NCI-H526 treated with DMSO at 0.1 percent for 48 hours (cell line): Measurements from ENCODE around the gene HLA-DOA.

Experiments used
- DNase-seq: peaks from one replicate; lab custom pipeline; 2025; lab: John Stamatoyannopoulos, UW

HLA-DOA gene

DNA sequence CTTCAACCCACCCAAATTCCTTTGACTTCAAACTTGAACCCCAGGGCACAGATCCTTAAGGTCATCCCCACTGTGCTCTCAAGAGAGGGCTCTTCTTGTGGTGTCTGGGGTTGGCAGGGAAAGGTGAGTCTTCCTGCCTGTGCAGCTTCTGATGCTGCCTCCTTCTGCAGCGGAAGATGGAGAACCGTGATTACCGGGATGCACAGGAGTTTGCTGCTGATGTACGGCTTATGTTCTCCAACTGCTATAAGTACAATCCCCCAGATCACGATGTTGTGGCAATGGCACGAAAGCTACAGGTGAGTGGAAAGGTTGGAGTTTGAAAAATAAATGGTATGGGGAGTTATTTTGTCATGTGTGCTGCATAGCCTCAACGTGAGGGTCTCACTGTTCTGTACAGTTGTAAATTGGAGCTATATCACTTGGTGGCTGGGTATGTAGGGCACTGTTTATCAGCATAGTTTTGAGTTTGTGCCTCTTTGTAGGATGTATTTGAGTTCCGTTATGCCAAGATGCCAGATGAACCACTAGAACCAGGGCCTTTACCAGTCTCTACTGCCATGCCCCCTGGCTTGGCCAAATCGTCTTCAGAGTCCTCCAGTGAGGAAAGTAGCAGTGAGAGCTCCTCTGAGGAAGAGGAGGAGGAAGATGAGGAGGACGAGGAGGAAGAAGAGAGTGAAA is 32.0 kb downstream of the HLA-DOA start:
- DNase-seq = no peak

DNA sequence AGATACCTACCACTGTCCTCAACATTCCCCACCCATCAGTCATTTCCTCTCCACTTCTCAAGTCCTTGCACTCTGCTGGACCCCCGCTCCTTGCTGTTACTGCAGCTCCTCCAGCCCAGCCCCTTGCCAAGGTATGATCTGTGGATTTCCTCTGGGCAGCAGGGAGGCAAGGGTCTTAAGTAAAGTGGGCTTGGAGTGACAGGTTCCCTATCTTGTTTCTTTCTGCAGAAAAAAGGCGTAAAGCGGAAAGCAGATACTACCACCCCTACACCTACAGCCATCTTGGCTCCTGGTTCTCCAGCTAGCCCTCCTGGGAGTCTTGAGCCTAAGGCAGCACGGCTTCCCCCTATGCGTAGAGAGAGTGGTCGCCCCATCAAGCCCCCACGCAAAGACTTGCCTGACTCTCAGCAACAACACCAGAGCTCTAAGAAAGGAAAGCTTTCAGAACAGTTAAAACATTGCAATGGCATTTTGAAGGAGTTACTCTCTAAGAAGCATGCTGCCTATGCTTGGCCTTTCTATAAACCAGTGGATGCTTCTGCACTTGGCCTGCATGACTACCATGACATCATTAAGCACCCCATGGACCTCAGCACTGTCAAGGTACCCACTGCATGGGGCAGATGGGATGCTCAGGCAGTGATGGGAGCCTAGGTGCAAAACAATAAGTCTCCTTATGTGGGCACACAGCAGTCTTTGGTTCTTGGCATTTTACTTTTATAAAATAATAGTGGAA is 32.9 kb downstream of the HLA-DOA start:
- DNase-seq = no peak

DNA sequence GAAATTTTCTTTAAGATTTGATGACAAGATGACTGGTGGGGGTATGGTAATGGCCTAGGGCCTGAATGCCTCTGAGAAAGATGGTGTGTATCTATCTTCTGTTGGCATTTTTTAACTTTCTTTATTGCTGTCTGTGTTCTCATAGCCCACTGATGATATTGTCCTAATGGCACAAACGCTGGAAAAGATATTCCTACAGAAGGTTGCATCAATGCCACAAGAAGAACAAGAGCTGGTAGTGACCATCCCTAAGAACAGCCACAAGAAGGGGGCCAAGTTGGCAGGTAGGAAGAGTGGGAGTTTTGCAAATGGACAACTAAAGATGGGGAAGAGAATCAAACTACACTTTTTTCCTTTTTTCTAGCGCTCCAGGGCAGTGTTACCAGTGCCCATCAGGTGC is 33.5 kb downstream of the HLA-DOA start:
- no peak for DNase-seq

DNA sequence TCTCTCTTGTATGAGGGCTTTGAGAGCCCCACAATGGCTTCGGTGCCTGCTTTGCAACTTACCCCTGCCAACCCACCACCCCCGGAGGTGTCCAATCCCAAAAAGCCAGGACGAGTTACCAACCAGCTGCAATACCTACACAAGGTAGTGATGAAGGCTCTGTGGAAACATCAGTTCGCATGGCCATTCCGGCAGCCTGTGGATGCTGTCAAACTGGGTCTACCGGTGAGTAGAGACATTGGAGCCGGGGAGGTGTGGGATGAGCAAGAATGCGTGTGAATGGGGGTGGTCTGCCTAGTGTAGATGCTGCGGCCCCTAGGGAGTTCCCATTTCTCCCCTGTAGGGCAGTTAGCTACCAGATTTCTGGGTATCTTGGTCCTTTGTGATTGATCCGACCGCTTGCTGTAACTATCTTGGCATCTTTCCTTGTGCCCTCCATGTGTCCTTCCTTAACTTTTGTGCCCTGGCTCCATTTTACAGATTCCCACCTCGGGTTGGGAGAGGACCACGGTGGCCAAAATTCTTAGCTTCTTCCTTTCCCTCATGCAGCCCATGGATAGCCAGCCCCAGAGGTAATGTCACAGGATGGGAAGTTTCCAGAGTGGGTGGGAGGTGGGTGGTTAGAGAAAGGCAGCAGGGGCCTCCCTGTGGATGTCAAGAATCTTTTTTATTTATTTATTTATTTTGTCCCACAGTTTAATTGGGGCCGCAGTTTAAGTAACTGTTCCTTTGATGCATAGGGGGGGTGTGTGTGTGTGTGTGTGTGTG is 34.7 kb downstream of the HLA-DOA start:
- DNase-seq = no peak

DNA sequence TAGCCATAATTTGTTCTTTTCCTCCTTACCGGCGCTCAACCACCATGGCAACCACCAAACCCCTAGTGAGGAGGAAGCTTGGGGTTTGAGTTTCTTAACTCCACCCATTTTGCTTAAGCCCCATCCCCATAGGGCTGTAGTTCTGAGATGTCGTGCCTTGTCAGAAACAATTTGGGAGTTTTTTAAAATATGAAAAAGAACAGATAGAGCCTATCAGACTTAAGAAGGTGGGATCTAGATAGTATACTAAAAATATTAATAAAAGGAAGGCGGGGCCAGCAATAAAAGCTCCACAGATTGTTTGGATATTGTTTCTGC is 35.4 kb downstream of the HLA-DOA start:
- no peak for DNase-seq

DNA sequence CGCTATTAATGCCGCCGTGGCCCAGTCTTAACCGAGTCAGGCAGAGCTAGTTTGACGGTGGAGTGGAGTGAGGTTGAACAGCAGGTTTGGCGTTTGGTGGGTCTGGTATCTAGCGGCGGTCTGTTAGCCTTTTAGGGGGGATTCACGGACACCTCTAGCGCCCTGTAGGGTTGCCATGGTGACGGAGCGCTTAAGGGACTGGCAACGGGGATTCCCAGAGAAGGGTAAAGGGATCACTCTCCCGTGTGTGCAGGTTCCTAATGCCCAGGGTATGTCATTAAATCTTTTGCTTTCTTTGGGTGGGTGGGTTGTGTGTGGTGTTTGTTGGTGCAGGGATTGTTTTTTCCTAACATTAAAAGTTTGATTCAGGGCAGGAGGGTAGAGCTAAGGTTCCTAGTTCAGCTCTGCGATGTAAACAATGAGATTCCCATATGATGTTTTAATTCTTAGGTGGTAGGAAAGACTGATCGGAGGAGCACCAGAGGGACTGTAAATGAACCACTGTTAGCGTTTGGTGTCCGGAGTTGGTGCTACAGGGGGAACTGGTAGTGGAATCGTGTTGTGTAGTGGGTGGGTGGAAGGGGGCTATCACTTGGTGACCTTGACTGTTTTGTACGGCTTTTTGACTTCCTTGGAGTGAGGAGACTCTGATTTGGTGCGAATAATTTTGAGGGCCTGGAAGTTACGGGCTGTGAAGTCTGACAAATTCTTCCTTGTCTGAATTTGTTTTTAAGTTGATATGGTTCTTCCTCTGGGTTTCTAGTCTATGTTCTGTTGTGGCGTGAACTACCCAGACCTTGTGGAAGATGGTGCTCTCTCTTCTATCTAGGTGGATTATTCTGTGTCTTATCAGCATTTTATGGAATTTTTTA is 36.0 kb downstream of the HLA-DOA start:
- no peak for DNase-seq

DNA sequence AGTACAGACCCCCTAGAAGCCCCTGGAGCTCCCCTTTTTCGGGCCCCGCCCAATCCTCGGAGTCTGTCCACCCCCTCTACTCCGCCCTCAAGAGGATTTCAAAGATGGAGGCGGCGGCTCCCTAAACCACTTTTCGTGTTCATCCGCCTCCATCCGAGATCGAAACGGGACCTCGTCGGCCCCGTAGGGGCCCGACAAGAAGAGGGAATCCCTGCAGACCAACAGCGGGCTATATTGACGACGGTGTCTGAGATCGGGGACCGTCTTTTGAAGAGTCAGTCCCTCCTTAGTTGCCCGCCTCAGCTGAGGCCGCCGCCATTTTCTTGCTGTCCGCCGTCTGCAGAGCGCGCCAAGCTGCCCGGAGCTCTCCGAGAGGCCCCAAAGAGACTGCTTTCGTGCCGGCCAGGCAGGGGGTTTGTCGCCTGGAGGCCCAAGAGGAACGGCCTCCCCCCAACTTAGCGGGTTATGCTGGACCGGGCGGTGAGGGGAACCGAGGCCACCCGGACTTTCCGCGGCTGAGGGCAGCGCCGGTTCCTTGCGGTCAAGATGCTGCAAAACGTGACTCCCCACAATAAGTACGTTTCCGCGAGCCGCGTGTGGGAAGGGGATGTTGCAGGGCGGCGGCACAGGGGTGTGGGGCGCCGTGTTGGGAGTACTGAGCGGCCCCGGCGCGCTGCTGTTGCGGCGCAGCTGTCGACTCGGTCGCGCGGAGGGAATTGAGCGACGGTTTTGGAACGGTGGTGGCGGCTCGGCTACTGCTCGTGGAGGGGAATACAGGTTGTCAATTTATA is 36.8 kb downstream of the HLA-DOA start:
- DNase-seq = no peak

DNA sequence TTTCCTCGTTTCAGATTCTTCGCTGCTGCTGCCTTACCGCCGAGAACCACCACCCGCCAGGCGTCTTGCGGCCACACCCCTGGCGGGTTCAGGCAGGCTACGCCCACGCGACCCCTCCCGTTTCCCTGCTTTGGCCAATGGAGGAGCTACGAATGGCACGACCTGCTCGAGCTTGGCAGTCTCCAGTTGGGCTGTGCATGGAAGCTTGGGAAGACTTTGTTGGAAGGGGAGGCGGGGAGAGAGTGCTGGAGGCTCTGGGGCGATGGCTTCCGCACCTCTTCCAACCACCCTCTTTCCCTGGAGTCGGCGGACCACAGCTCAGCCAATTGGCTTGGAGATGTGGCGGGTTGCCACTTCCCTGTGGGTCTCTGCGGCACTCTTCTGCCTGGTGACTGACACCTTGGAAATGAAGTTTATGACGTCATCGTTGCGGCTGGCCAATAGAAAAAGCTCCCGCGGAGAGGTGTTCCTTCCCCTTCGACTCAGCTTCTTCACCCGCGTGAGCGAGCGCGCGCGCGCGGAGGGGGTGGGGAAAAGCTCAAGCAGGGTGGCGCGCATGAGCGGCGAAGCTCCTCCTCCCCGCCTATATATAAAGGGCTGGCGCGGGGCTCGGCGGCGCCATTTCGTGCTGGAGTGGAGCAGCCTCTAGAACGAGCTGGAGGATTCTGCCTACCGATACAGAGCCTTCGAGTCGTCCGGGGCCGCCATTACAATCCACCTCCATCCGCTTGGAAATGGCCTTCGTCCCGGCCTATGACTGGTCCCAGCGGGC is 37.6 kb downstream of the HLA-DOA start:
- peak; percentile 100 for DNase-seq

DNA sequence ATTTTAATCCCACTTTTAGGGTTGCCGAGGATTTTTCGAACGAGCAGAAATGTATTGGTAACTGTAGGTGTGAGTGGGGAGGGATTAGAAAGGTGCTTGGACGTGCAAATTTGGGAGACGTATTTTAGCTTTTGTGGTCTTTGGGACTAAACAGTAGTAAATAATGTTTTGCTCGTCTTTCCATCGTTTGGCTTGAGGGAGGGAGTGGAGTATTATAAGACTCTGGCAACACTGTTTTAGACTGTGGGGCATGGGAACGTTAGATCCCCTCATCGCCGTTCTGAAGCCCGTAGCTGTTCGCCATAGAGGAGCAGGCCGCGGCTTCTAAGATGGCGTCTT is 38.2 kb downstream of the HLA-DOA start:
- DNase-seq = no peak

DNA sequence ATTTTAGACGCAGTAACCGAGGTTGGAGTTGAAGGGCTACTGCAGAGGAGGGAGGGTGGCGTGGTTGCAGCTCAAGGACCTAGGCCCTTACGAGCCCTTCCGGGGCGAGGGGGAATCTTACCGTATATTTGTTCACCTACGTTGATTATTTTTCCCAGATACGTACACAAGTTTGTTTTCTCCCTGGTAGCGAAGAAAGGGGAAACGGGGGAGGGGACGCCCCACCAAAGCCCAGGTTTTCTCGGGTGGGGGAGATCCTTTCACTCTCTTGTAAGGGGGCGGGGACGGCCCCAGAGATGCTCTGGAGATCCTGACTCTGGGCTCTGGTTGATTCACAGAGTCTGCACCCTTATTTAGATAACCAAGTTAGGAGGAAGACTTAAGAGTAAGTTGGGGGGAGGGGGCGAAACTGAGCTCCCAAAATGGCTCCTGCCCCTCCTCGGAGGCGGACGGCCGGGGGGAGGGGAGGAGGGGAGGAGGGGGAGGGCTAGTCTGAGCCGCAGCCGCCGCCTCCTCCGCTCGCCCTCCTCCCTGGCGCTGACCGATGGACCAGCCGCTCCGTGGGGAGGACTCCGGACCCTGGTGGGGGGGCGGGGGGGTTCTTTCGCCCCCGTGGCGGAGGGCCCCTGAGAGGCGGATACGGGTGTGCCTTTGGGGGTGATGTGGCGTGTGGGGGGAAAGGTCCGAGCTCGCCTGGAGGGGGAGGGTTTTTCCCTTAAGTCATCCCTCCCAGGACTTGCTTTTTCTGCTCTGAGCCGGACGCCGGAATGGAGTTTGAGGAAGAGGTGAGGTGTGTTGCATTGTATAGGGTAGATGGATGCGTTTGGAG is 38.8 kb downstream of the HLA-DOA start:
- DNase-seq = peak; percentile 39

DNA sequence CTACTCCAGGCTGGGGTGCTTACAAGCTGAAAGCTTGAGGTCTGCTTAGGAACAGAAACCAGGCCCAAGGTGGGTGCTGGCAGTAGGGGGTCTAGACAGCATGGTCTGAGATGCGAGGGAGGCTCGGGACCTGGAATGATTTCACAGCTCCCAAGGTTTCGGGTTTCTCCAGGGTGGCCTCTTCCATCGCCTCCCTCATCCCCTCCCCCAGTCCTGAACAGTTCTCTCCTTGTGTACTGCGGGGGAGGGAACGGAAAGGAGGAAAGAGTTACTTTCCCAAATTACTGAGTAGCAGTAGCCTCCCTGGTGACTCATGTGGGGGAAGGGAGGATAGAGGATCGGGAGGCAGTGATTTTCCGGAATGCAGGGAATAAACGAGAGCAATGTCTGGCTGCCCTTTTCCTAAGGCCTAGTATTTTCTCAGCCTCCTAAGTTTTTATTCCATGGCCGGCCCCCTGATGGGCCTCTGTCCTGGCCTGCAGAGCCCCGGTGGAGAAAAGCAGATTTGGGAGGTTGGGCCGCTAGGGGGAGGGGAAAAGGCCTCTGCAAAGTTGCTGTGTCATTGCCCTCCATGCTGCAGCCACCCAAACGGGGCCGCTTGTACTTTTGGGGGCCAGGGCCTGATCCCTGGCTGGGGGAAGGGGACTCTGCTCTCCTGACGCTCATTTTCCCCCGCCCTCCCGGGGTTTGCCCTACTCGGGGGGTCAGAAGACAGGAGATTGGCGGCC is 39.5 kb downstream of the HLA-DOA start:
- DNase-seq = peak; percentile 61

DNA sequence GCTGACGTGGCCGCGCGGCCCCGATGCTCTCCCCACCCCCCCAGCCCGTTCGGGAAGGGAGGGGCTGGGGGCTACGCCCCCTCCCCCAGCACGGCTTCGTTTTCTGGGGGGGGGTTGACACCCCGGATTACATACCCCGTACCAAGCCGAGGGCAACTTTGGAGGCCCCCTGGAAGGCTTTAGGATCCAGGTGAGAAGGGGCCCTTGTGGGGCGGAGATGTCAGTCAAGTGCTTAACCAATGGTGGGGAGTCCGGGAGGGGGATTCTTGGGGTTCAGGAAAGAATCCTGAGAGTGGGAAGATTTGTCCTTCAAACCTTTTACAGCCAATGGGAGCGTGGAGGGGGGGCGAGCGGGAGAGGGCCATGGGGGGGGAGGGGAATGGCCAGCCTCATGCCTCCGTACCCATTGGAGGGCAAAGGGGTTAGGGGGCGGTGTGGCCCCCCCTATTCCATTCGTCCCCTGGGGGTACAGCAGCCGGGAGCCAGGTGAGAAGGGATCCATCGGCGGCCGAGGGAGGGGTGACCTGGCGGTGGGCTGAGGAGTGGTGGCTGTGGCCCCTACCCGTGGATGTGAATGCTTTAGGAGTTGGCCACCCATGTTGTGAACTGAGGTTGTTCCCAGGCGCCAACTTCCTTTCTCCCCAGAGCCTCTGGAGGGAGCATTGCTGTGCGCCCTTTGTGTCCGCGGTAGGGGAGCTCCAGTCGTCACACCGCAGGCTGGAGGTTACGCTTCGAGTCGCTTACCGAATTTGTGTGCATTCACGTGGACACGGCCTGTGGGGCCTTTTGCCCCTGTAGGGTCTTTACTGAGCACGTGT is 40.3 kb downstream of the HLA-DOA start:
- DNase-seq = no peak

DNA sequence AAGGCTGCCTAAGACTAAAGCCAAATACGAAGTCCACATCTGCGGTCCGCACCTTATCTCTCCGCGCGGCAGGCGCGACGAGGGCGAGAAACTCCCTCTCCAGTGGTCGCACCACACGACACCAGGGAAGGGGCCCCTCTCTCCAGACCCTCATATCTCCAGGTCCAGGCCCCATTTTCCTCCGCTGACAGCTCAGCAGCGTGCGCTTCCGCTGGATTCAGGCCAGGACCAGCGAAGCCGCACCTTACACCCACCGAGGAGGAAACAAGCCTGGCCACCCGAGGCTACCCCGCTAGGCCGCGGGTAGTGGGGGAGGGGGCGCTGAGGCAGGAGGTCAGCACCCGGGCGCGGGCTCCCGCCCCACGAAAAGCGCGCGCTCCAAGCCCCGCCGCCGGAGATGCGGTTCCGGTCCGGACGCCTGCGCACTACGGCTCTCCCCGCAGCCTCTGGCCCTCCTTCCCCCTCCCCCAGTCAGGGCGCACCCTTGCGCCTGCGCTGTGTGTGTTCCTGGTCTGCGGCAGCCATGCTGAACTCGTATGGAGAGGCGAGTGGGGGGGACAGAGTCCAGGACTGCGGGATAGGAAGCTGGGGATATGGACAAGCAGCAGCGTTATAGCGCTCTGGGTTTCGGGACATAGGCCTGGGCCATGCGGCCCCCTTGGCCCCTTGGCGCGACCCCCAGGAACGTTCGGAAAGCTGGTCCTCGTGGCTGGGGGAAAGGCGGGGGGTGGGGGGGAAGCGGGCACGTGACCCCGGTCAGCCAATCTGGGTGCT is 41.1 kb downstream of the HLA-DOA start, which contains the start of gene BRD2:
TSS of gene BRD2 (plus strand) at position 502 of the 774 bp plus-strand sequence. CDS start 4,305 bp downstream, outside the sequence.
- DNase-seq = peak; percentile 92

DNA sequence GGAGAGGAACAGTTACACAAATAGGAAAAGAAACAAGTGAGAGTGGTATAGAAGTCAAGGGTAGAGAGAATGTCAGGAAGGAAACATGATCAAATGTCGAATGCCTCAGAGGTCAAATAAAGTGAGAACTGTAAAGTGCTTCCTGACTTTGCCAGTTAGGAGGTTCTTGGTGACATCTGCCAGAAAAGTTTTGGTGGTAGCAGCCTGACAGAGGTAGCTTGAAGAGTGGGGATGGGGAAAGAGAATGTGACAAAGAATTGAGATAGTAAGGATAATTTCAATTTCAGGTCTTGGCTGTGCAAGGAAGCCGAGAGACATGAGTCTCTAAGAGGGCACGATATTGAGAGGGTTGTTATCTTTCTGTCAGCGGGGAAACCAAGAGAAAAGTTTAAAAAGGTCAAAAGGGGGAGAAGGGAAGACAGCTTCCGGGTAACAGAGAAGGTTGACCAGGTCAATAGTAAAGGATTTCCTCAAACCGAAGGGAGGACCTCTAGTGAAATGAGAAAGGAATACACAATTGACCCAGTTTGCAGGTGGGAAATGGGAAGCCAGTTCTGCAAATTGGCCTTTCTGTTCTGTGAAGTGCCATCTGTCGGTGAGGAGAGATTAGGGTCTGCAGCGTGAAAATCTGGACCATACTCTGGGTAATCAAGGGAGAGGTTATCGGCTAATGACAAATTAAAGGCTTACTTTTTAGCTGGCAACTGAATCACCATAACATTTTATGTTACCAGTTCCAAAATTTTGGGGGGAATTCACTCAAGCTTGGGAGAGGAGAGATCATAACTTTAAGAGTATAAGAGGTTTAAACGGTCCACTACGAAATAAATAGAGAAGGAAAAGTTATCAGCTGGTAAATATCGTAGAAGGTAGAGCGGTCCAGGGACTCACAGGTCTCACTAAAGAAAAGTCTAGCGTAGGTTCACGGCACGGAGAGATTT is 42.0 kb downstream of the HLA-DOA start:
- DNase-seq = peak; percentile 74

DNA sequence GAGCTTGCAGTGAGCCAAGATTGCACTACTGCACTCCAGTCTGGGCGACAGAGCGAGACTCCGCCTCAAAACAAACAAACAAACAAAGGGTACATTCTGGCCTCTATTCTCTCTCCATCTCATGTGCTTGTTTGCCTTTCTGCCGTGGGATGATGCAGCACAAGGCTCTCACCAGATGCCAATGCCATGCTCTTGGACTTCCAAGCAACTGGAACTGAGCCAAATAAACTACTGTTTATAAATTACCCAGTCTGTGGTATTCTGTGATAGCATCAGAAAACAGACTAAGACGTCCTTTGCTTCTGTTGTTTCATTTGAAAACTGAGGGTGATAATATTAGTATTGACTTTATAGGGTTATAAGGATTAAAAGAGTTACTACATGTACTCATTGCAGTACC is 44.6 kb downstream of the HLA-DOA start:
- no peak for DNase-seq

DNA sequence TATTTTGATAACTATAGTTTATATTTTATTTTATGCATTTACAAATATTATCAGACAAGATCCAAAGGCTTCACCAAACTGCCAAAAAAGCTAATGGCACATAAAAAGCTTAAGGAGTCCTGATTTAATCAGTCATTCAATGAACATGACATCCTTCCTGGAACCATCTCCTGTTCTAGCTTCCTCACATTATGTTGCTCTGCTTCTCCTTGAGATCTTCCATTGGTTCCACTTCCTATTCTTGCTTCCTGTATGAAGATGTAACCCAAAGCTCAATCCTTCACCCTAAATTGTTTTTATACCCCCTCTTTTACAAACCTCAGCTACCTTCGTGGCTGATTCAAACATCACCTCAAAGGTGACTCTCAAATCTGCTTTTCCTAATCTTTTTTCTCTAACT is 45.5 kb downstream of the HLA-DOA start:
- no peak for DNase-seq
